Endothelial cell of umbilical vein (primary cell): ENCODE data around the gene CLEC5A. TPM values are rescaled to one million over a fixed set of nuclear protein-coding genes. Genes with fewer than 3 reads are reported as not detected.

Source experiments
- BruUV-seq: library from RNA; stranded (reverse); fragments of 400-500 nt; replicated peaks from 2 replicates; lab custom pipeline; 2021; lab: Mats Ljungman, UMichigan
- CTCF ChIA-PET: fragments of 300-600, 350-600 bp; sonication (Branson Sonifier 250); formaldehyde crosslinking; loops from one replicate; lab custom pipeline; 2021; ENCODE audit warnings: antibody characterized with exemption, inconsistent platforms; lab: Charles Lee
- POLR2A ChIA-PET: fragments of 300-600, 350-600 bp; sonication (Branson Sonifier 250); formaldehyde crosslinking; loops from one replicate; lab custom pipeline; 2021; ENCODE audit warnings: antibody characterized with exemption, inconsistent platforms; lab: Charles Lee
- DNase-seq: peaks from one replicate; pipeline ENCODE4 v3.0.0-alpha.2; 2011; ENCODE audit warnings: low read depth, low spot score
- FAIRE-seq: peaks from 2 replicates; lab custom pipeline; 2011; peaks lifted over from hg19 to GRCh38; lab: Jason Lieb, UNC
- H2AFZ ChIP-seq: 2 replicates; pipeline ENCODE4 v1.6.0; 2012; ENCODE audit warnings: low read depth, low read length, control low read depth, inconsistent platforms
- H3K27ac ChIP-seq: 2 replicates; pipeline ENCODE4 v1.5.1; 2011; ENCODE audit warnings: low read depth, mild to moderate bottlenecking, control low read depth, low read length, moderate library complexity; ENCODE audit not compliant: insufficient read depth
- H3K27me3 ChIP-seq, 2 experiments: 2 replicates each; pipeline versions ENCODE4 v1.6.0 to v1.6.1; 2011; ENCODE audit warnings: low read length in 2 of 2, mixed read lengths in 1 of 2; ENCODE audit not compliant: control insufficient read depth in 2 of 2, insufficient read depth in 2 of 2
- H3K36me3 ChIP-seq, 2 experiments: 2 replicates in 1 of 2; 3 replicates in 1 of 2; pipeline ENCODE4 v1.5.1; 2011; ENCODE audit warnings: low read length in 2 of 2, mild to moderate bottlenecking in 1 of 2, moderate library complexity in 1 of 2; ENCODE audit not compliant: control insufficient read depth in 2 of 2, insufficient read depth in 2 of 2; ENCODE audit errors: extremely low read depth in 1 of 2
- H3K4me1 ChIP-seq: 3 replicates; pipeline ENCODE4 v1.5.1; 2011; ENCODE audit warnings: mild to moderate bottlenecking, low read length; ENCODE audit not compliant: control insufficient read depth, insufficient read depth; ENCODE audit errors: extremely low read depth
- H3K4me2 ChIP-seq: 2 replicates; pipeline ENCODE4 v1.6.1; 2011; ENCODE audit warnings: low read length, control low read depth, mixed read lengths; ENCODE audit not compliant: insufficient read depth
- H3K4me3 ChIP-seq, 3 experiments: fragments of 200-600 bp in 1 of 3; sonication (generic), shearing (Covaris generic) in 1 of 3; replicated peaks in 1 of 3; 2 replicates each; pipeline ENCODE4 v1.5.1; 2011 to 2016; ENCODE audit warnings: control low read depth in 3 of 3, low read length in 3 of 3, mild to moderate bottlenecking in 2 of 3, inconsistent platforms in 1 of 3, low read depth in 1 of 3, moderate library complexity in 1 of 3; ENCODE audit not compliant: insufficient read depth in 1 of 3
- H3K79me2 ChIP-seq: 2 replicates; pipeline ENCODE4 v1.6.0; 2012; ENCODE audit warnings: low read length, inconsistent platforms; ENCODE audit not compliant: control insufficient read depth, insufficient read depth
- H3K9ac ChIP-seq: replicated peaks from 2 replicates; pipeline ENCODE3; 2011; ENCODE audit warnings: low read length, control low read depth; ENCODE audit not compliant: insufficient read depth; ENCODE audit errors: extremely low read depth
- H3K9me1 ChIP-seq: replicated peaks from 3 replicates; pipeline ENCODE4 v1.6.0; 2011; ENCODE audit warnings: mild to moderate bottlenecking, low read length; ENCODE audit not compliant: control insufficient read depth, insufficient read depth; ENCODE audit errors: extremely low read depth
- H3K9me3 ChIP-seq: replicated peaks from 2 replicates; pipeline ENCODE4 v1.5.1; 2012; ENCODE audit warnings: low read length, inconsistent platforms; ENCODE audit not compliant: control insufficient read depth, insufficient read depth
- H4K20me1 ChIP-seq: replicated peaks from 2 replicates; pipeline ENCODE3; 2011; ENCODE audit warnings: mild to moderate bottlenecking, low read length; ENCODE audit not compliant: control insufficient read depth, insufficient read depth; ENCODE audit errors: extremely low read depth
- EZH2 ChIP-seq: IDR thresholded peaks from 2 replicates; pipeline ENCODE4 v1.6.1; 2012; ENCODE audit warnings: borderline replicate concordance, low read depth, mild to moderate bottlenecking, moderate library complexity, low read length, inconsistent platforms; ENCODE audit not compliant: severe bottlenecking
- FOS ChIP-seq: IDR thresholded peaks from 2 replicates; pipeline ENCODE4 v1.6.1; 2011; ENCODE audit warnings: mild to moderate bottlenecking, low read length, moderate library complexity, borderline replicate concordance; ENCODE audit not compliant: insufficient read depth
- GATA2 ChIP-seq: IDR thresholded peaks from 2 replicates; pipeline ENCODE4 v1.7.0; 2011; ENCODE audit warnings: low read depth, mild to moderate bottlenecking, moderate library complexity, mixed read lengths, low read length; ENCODE audit not compliant: insufficient read length, insufficient read depth
- JUN ChIP-seq: IDR thresholded peaks from 2 replicates; pipeline ENCODE4 v1.6.1; 2011; ENCODE audit warnings: borderline replicate concordance, low read depth; ENCODE audit not compliant: insufficient read length, insufficient read depth
- MYC ChIP-seq: IDR thresholded peaks from one replicate; pipeline ENCODE4 v1.6.1; 2011; ENCODE audit warnings: mild to moderate bottlenecking, low read depth, low read length
- POLR2A ChIP-seq: IDR thresholded peaks from 2 replicates; pipeline ENCODE4 v1.6.1; 2012; ENCODE audit warnings: low read depth, mild to moderate bottlenecking, control low read depth, low read length
- POLR2AphosphoS5 ChIP-seq: IDR thresholded peaks from 2 replicates; pipeline ENCODE4 v1.6.1; 2012; ENCODE audit warnings: low read depth, mild to moderate bottlenecking, control low read depth, low read length, moderate library complexity; ENCODE audit not compliant: insufficient read depth
- dilution Hi-C: fragments of 300-500 bp; cut with MboI; formaldehyde crosslinking; loops from one replicate; pipeline ENCODE4 v1.15.0; 2019; ENCODE audit warnings: low sequenced_read_pairs; ENCODE audit not compliant: extremely low pct_ligation_motif_present
- intact Hi-C: fragments of 100-400 bp; cut with micrococcal nuclease; formaldehyde crosslinking; loops from one replicate; pipeline ENCODE4 v1.10.0; 2022
- polyA plus RNA-seq, 4 experiments: library from polyadenylated mRNA; depleted of rRNA in 3 of 4; stranded (reverse) in 3 of 4; unstranded in 1 of 4; fragments of >200 nt; gene quantifications; 2 replicates each; pipeline versions ENCODE4 v1.2.1 to v1.2.3, GENCODE V29; 2011 to 2012; ENCODE audit warnings: missing spikeins in 1 of 4
- total RNA-seq: library from RNA; stranded (reverse); gene quantifications from 2 replicates; pipeline ENCODE4 v1.2.3, GENCODE V29; 2021
- TF ChIP-seq, protein P1 (sequence below), 2 donors: IDR thresholded peaks; 1 replicate in 1 of 2; 2 replicates in 1 of 2; pipeline ENCODE4 v1.5.1; 2011; ENCODE audit warnings: low read length in 2 of 2, mild to moderate bottlenecking in 2 of 2, moderate library complexity in 2 of 2, control low read depth in 1 of 2, inconsistent platforms in 1 of 2, low read depth in 1 of 2; ENCODE audit not compliant: insufficient read depth in 1 of 2; ENCODE audit errors: extremely low read depth in 1 of 2
- TF ChIP-seq, protein P2 (sequence below): IDR thresholded peaks from 2 replicates; pipeline ENCODE4 v1.6.1; 2011; ENCODE audit not compliant: insufficient read depth, insufficient read length

Gene CLEC5A
- total and polyA plus RNA-seq, 2 donors (not counting 3 experiments of a cell fraction or from before 2014, with no cell fraction given), result not detected

DNA sequence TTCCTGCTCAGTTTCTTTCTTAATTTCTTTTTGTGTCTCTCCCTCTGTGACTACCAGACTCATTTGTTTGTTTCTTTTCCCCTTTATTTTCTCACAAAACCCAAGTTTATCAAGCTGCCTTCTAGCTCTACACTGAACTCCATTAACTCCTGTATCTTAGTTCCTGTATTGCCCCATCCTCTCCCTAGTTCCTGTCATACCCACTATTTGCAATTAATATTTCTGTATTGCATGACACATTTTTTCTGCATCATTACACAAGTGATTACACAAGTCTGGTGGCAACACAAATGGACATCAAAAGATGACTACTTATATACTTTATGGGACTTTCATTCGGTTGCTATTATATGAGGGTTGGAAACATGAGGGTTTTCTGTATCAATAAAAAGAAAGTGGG is 57.5 kb downstream of the CLEC5A start:
- Histone ChIP-seq H2AFZ (no peak overlapping the region), H3K4me3 (no peak overlapping the region), H3K9me3 (no peaks in the 10 kb centered on the region), H3K9ac (no peak overlapping the region), H3K27ac (no peak overlapping the region), H3K4me1 (no peaks in the 10 kb centered on the region), H3K79me2 (no peaks in the 10 kb centered on the region), H4K20me1 (no peaks in the 10 kb centered on the region), H3K27me3 (no peaks in the 10 kb centered on the region), H3K9me1 (no peaks in the 10 kb centered on the region), H3K4me2 (no peak overlapping the region), H3K36me3 (no peaks in the 10 kb centered on the region)
- FAIRE-seq (no peak), DNase-seq (no peak)
- dilution Hi-C loops (no loop called here), intact Hi-C loops (no loop called here)
- no TSS peak for BruUV-seq
- TF ChIP-seq, protein P1, sequence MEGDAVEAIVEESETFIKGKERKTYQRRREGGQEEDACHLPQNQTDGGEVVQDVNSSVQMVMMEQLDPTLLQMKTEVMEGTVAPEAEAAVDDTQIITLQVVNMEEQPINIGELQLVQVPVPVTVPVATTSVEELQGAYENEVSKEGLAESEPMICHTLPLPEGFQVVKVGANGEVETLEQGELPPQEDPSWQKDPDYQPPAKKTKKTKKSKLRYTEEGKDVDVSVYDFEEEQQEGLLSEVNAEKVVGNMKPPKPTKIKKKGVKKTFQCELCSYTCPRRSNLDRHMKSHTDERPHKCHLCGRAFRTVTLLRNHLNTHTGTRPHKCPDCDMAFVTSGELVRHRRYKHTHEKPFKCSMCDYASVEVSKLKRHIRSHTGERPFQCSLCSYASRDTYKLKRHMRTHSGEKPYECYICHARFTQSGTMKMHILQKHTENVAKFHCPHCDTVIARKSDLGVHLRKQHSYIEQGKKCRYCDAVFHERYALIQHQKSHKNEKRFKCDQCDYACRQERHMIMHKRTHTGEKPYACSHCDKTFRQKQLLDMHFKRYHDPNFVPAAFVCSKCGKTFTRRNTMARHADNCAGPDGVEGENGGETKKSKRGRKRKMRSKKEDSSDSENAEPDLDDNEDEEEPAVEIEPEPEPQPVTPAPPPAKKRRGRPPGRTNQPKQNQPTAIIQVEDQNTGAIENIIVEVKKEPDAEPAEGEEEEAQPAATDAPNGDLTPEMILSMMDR (IDR thresholded peaks at IDR 0.05; ENCODE audit: extremely low read depth in 1 of 2, insufficient read depth in 1 of 2, low read depth in 1 of 2, low read length in 2 of 2), result no peak
- TF ChIP-seq EZH2, result no peak
- no peak for TF ChIP-seq FOS
- TF ChIP-seq JUN, result no peak
- TF ChIP-seq, protein P2, sequence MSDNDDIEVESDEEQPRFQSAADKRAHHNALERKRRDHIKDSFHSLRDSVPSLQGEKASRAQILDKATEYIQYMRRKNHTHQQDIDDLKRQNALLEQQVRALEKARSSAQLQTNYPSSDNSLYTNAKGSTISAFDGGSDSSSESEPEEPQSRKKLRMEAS, result no peak
- no peak for TF ChIP-seq POLR2A
- TF ChIP-seq MYC, result no peak
- no peak for TF ChIP-seq POLR2AphosphoS5
- no peak for TF ChIP-seq GATA2
- ChIA-PET CTCF (no interaction called here), POLR2A (no interaction called here)
